Measurements from ENCODE around the gene GPR153.

Gene GPR153

DNA sequence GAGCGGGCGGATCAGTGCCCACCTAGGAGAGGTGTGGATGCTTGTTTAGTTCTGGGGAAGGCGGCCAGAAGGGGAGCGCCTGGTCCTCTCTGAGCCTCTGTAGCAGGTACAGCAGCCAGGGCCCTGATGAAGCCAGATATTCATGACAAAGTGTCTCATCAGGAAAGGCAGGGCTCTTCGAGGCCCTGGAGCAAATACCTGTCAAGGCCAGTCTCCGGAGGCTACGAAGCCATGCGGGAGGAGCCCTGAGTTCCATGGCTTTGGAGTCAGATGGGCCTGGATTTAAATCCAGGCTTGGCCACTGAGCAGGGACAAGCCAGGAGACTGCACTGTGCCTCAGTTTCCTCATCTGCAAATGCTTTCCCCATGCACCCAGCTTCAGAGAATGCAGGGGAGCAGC is 25.4 kb upstream of the GPR153 start:
- DNase-seq = no peak

- no peak for DNase-seq
Measured at GRCh38 chr1:6285336-6285735, 24.4 kb upstream of the GPR153 start.

DNA sequence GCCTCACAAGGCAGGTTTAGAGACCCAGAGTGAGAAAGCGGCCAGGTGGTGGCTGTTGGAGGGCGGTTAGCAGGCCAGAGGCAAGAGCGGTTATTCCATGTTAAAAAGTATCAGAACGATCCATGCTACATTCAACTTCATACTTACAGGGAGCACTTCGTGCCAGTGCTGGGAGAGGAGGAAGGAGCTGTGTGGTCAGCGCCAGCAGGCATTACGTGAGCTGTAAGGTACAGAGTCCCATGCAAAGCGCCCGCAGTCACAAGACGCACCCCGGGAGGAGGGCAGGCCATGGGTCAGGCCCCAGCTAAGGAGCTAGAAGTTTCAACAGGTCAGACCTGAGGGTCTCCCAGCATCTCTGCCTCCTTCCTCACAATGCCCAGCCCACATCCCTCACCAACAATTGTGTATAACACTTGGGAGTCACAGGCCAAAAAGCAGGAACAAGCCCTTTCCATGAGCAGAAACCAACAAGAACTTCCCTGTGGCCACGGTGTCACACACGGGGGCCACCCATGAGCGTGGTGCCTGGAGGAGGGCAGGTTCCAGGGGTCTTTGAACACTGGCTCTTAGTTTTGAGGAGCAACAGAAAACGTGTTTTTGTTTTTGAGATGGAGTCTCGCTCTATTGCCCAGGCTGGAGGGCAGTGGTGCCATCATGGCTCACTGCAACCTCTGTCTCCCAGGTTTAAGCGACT is 21.8 kb upstream of the GPR153 start:
- DNase-seq = no peak

GRCh38 chr1:6281511-6282402 is 20.9 kb upstream of the GPR153 start:
- DNase-seq = no peak

DNA sequence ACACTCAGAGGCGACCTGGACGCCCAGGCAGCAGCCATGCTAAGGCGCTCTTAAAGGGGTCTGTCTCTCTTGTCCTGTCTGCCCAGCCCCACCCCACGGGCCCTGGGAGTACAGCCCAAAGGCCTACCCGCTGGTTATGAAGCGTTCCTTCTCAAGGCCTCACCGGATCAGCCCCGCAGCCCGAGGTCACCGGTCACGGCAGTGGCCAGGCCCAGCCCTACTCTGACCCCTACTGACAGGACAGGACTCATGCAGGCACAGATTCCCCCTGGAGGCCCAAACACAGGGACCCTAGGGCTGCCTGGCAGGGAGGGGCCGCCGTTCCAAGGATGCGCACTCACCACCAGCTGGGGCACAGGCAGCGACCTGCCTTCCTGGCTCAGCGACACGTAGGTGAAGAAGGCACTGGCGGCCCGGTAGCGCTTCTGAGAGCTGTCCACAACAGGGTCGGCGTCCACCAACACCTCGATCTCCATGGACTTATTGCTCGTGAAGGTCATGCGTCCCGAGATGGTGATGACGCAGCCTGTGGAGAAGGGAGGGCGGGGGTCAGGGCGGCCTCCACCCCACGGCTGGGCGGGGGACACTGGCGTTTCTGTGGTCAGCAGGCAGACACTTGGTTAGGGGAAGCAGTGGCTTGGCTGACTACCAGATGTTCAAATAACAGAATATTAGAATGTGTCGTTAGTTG is 20.0 kb upstream of the GPR153 start:
- DNase-seq = no peak

DNA sequence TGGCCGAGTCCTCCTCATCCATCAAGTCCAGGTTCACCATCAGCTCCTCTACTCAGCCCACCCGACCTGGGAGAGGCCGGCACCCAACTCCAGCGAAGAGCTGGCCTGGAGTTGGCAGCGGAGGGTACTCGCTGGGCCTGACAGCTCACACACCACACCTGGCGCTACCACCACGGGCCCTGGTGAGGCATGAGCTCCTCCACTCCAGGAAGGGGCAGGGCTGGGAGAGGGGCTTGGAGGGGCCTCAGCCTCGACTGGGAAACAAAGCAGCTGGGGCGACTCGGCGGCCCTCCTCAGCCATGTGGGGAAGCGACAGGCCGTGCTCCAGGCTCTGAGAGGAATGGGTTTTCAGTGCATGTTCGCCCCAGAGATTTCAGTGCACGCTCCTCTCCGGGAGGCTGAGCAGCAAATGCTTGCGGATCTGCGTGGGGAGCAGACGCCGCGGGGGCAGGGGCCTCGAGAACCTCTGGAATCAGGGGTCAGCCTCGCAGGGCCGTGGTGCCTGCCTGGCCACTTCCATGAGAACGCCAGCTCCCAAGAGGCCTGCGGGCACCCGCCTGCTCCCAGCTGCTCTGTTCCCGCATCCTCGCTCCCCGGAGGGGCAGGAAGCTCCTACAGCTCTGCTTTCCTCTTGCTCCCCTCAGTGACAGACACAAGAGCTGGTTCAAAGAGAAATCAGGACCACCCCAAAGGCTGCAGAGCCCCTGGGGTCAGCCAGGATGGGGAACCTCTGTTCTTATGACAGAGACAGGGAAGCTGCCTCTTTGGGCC is 18.9 kb upstream of the GPR153 start:
- no peak for DNase-seq

DNA sequence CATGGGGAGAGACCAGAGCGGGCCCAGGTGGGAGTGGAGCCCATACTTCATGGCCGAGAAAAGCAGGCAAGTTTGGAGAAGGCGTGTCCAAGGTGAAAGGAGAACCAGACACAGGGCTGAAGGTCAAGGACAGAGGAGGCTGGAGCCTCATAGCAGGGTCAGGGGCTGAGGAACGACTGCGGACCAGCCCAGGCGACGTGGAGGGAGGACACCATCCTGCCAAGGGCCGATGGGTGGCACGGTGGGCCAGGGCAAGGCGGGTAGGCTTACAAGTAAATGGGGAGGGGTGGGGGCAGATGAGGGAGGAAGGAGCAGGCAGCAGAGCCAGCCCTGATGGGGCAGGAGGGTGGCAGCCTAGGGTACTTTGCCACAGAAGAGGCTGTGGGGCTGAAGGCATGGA is 18.2 kb upstream of the GPR153 start:
- no peak for DNase-seq

DNA sequence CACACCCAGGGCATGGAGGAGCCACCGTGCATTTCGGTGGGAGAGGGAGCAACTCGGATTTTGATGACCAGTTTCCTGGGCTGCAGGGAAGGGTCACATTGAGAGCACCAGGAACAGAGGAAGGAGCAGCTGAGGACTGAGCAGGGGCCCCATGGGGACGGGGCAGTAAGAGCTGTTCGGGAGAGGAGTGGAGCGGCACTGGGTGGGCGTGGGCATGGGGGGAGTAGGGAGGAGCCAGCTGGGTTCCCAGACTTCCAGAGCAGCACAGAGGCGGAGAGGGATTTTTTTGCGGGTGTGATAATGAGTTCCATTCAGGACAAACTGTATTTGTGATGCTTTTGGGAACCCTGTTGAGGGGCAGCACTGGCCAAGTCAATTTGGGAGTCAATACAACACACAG is 17.4 kb upstream of the GPR153 start:
- DNase-seq = no peak

DNA sequence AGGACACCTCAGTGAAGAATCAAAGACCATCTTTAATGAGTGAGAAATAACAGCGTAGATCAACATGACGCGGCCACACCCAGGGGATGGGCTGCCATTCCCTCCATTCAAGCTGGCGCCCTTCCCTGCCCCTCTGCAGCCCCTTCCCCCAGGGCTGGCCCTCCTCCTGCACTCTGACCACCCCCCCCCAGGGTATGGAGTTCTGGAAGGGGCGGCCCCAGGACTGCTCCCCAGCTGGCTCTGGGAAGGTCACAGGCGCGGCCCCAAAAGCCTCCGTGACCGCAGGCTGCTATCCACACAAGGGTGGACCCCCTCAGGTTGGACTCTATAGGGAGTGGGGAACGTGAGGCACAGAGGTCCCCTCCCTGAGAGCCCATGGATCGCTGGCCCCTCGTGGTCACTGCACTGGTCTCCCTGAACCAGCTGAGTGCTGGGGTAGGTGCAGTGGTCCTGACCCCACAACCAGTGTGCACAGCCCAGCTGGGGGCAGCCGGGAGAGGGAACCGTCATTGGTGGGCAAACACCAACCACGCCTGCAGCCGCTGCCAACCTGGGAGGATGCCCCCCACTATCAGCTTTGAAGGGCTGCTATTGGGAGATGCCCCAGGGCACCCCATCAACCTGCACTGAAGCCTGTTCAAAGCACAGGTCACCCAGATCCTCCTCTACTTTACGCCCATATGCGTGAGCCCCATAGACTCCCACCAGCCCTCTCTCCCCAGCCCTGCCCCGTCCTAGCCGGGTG is 16.1 kb upstream of the GPR153 start:
- DNase-seq = no peak

- DNase-seq = no peak
Measured at GRCh38 chr1:6275826-6276782, 15.2 kb upstream of the GPR153 start.

DNA sequence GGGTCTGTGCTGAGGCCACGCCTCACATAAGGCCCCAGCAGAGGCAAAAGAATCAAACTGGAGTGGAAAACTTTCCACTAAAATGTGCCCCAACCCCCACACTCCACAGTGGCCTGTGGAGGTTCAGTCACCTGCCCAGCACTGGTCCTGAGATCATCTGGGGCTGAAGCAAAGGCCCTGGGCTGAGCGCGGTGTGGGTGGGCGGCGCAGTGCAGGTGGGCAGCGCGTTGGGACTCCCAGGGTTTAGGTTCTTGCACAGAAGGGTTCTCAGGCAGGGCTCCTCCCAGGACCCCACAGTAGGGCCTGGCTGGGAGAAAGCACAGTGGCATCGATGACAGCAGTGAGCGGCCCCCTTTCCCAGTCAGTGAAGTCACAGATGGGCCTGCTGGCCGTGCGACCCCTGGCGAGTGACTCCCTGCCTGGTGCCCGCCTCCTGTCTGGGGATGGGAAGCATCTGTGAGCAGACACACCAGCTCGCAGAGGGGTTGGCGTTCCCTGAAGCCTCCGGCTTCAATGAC is 13.8 kb upstream of the GPR153 start:
- DNase-seq = no peak

DNA sequence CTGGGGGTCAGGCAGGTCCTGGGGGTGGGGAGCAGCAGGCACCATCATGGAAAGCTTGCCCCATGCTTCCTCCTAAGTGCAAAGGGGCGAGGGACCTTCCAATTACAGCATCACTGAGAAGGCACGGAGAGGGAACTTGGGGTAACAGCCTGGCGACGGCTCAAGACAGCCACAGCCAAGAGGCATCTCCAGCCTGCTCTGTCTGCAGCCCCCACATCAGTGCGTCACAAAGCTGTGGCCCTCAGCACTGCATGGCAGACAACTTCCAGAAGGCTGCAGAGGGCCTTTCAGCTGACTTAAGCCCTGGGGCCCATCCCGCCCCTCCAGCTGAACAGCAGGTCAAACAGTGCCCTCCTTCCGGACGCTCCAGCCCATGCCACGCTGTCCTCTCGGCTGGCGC is 13.2 kb upstream of the GPR153 start:
- no peak for DNase-seq

DNA sequence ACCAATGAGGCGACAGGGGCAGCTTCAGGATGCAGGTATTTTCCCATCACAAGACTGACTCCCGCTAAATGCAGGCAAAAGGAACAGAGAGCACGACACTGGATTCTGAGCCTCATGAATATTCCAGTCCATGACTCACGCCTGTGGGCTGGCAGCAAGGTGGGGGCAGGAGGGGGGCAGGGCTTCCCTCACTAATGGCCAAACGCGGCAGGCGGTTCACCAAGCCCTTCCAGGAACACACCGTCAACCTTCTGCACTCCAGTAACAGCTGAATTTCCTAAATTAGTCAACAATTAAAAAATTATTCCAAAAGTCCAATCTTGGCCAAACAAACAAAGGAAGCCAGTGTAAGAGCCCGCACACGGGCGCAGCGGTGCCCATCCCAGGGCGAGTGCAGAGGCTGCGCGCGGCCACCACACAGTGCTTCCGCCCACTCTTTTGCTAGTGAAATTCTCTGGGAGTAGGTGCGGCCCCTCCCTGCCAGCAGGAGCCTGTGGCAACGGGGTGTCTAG is 12.5 kb upstream of the GPR153 start:
- no peak for DNase-seq

GRCh38 chr1:6272868-6273267 is 12.0 kb upstream of the GPR153 start:
- no peak for DNase-seq

DNA sequence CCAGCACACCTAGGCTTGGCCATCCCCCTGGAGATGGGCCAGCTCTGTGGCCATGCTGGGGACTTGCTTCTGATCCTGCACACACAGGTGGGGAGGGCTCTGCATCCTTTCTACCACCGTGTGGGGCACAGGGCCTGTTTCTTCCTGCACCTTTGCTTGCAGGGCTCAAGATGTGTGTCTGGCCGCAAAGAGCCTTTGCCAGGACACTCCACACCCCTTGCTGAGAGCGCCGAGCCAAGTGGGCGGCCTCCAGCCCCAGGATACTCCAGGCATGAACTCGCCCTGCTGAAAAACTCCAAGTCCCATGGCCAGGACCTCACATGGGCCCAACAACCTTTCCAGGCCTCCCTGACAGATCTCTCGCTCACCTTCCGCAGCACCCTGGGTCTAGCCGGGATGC is 11.6 kb upstream of the GPR153 start:
- DNase-seq = no peak

GRCh38 chr1:6271554-6271953 is 10.7 kb upstream of the GPR153 start:
- no peak for DNase-seq

GRCh38 chr1:6271006-6271405 is 10.1 kb upstream of the GPR153 start:
- DNase-seq = no peak

- DNase-seq = no peak
Measured at GRCh38 chr1:6270401-6270800, 9.5 kb upstream of the GPR153 start.

DNA sequence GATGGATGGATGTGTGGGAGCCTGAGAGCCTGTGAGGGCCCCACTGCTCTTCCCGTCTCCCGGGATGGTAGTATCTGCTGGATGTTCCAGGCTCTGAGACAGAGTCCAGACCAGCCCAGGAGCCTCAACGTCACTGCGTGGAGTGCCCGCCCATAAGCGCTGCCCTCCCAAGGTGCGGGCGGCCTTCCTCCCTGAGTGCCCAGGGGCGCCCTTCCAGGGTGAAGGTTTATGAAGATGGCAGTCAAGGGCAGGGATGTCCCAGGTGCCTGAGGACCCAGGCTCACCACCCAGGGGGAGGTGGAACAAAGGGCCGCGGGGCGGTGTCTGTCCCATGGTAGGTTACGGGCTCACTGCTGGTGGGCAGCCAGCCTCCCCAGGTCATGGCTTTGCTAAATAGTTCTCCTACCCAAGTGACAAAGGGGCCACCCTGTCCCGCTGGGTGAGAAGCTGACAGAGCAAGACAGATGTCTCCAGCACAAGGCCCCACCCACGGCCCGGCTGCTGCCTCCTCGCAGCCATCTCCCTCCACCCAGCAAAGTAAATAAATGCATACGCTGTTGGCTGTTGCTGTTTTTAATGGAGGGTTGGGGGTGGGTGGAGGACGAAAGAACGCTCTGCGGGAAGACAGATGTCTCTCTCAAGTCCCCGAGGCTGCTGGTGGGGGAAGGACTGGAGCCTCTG is 9.0 kb upstream of the GPR153 start:
- DNase-seq = no peak

- DNase-seq = no peak
Measured at GRCh38 chr1:6269296-6269695, 8.4 kb upstream of the GPR153 start.

All from CD4-positive, alpha-beta T cell treated with Interleukin-1 beta for 1 hour (primary cell).